ENCODE data around the gene P2RY13.

P2RY13 gene

GRCh38 chr3:151350656-151351055 lies 21.3 kb upstream of the P2RY13 start:
- Histone ChIP-seq H3K4me3 (ENCODE audit: low read depth, low read length) (no peak overlapping the region), H3K27ac (ENCODE audit: low read depth, low read length) (no peak overlapping the region), H3K27me3 (ENCODE audit: control insufficient read depth, insufficient read depth, low read length) (no peaks in the 10 kb centered on the region), H3K4me1 (ENCODE audit: control insufficient read depth, insufficient read depth, low read length) (peaks cover 36% of the 10 kb centered on the region), H3K9me3 (ENCODE audit: control insufficient read depth, insufficient read depth, low read length) (no peaks in the 10 kb centered on the region), H3K36me3 (ENCODE audit: control insufficient read depth, insufficient read depth, low read length) (no peaks in the 10 kb centered on the region; the same call in 1 of the 2 replicates), H3K9ac (ENCODE audit: low read depth, low read length) (no peak overlapping the region)

DNA sequence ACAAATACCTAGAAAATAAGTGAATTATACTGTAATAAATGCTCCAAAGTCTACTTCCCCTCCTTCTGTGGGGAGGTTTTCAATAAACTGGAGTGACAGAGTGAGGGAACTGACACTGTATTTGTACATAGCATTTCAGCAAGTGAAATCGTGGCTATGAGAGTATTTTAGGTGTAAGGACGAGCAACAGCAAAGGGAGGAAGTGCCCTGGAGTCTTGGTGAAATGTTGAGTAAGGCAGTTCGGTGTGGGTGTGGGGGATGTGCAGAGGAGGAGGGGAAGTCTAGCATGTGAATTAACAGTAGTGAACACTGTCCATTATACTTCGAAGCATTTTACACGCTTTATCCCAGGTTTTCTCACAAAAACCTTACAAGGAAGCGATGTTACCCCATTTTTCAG lies 18.1 kb upstream of the P2RY13 start:
- H3K9me3 ChIP-seq (ENCODE audit: control insufficient read depth, insufficient read depth, low read length), result no peaks in the 10 kb centered on the region
- H3K27me3 ChIP-seq (ENCODE audit: control insufficient read depth, insufficient read depth, low read length), result no peaks in the 10 kb centered on the region
- peaks cover 36% of the 10 kb centered on the region for H3K4me1 ChIP-seq (ENCODE audit: control insufficient read depth, insufficient read depth, low read length)
- no peak overlapping the region for H3K4me3 ChIP-seq (ENCODE audit: low read depth, low read length)
- no peak overlapping the region for H3K9ac ChIP-seq (ENCODE audit: low read depth, low read length)
- H3K36me3 ChIP-seq (ENCODE audit: control insufficient read depth, insufficient read depth, low read length), result no peaks in the 10 kb centered on the region
- H3K27ac ChIP-seq (ENCODE audit: low read depth, low read length), result no peak overlapping the region

DNA sequence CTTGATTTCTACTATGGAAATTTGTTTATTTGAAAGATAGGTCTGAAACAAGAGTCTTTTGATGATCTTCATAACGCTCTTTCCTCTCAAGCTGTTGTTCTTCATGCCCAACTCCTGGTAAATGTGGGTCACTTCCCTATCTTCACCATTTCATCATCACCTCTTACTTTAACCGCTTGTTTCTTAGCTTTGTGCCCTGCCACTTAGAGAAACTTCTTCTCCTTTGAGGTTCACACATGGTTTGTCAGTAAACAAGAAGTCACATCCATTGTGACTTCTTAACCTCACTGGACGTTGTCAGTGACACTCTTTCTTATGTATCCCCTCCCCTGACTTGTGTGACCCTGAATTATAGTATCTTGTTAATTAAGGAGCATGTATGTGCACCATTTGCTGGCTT lies 16.9 kb upstream of the P2RY13 start:
- no peak overlapping the region for H3K4me3 ChIP-seq (ENCODE audit: low read depth, low read length)
- no peaks in the 10 kb centered on the region for H3K36me3 ChIP-seq (ENCODE audit: control insufficient read depth, insufficient read depth, low read length)
- peaks cover 34% of the 10 kb centered on the region for H3K4me1 ChIP-seq (ENCODE audit: control insufficient read depth, insufficient read depth, low read length)
- no peaks in the 10 kb centered on the region for H3K27me3 ChIP-seq (ENCODE audit: control insufficient read depth, insufficient read depth, low read length)
- H3K9me3 ChIP-seq (ENCODE audit: control insufficient read depth, insufficient read depth, low read length), result no peaks in the 10 kb centered on the region
- H3K27ac ChIP-seq (ENCODE audit: low read depth, low read length), result no peak overlapping the region
- H3K9ac ChIP-seq (ENCODE audit: low read depth, low read length), result no peak overlapping the region

- no peak overlapping the region for H3K4me3 ChIP-seq (ENCODE audit: low read depth, low read length)
Observed at GRCh38 chr3:151345859-151346258, 16.5 kb upstream of the P2RY13 start.

DNA sequence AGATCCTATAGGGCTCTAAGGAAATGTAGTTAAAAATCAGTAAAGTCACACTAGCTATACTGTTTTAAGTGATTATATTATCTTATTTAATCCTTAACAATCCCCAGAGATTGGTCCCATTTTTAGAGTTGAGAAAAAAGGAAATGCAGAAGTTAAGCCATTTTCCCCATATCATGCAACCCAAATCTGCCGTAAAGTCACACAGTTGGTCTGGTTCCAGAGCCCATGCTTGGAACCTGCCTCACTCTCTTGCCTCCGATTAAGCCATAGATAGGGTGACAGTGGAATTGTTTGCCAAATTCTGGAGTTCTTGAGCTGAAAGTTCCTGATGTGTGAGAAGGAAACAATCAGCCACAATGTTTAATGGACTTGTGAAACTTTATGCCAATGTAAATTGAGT lies 2.3 kb upstream of the P2RY13 start:
- H3K4me1 ChIP-seq (ENCODE audit: control insufficient read depth, insufficient read depth, low read length), result peaks cover 7% of the 10 kb centered on the region
- H3K4me3 ChIP-seq (ENCODE audit: low read depth, low read length), result no peak overlapping the region
- H3K36me3 ChIP-seq (ENCODE audit: control insufficient read depth, insufficient read depth, low read length), result no peaks in the 10 kb centered on the region
- H3K9ac ChIP-seq (ENCODE audit: low read depth, low read length), result no peak overlapping the region
- no peak overlapping the region for H3K27ac ChIP-seq (ENCODE audit: low read depth, low read length)
- no peaks in the 10 kb centered on the region for H3K27me3 ChIP-seq (ENCODE audit: control insufficient read depth, insufficient read depth, low read length)
- H3K9me3 ChIP-seq (ENCODE audit: control insufficient read depth, insufficient read depth, low read length), result no peaks in the 10 kb centered on the region

More at GRCh38 chr3:151345859-151346258, 16.5 kb upstream of the P2RY13 start:
- no peaks in the 10 kb centered on the region for H3K9me3 ChIP-seq (ENCODE audit: control insufficient read depth, insufficient read depth, low read length)
- no peaks in the 10 kb centered on the region for H3K36me3 ChIP-seq (ENCODE audit: control insufficient read depth, insufficient read depth, low read length)
- no peaks in the 10 kb centered on the region for H3K27me3 ChIP-seq (ENCODE audit: control insufficient read depth, insufficient read depth, low read length)
- peaks cover 30% of the 10 kb centered on the region for H3K4me1 ChIP-seq (ENCODE audit: control insufficient read depth, insufficient read depth, low read length)
- H3K9ac ChIP-seq (ENCODE audit: low read depth, low read length), result no peak overlapping the region
- no peak overlapping the region for H3K27ac ChIP-seq (ENCODE audit: low read depth, low read length)

DNA sequence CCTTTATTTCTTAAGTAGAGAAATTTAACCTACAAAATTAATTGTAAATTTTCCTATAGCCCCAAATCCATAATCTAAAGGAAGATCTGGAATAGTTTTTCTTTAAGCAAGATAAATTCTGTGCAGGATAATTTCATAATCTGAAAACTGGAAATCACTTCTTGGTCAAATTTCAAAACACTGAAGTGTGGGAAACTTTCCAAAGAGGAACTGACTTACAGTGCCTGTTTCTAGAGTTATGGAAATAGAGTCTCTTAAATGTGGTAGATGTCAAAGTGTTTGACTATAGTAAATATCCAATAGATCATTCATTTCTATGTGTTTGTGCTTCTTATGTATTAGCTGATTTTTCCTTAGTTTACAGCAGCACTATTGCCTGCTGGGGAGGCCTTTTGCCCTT lies 1.6 kb upstream of the P2RY13 start:
- Histone ChIP-seq H3K36me3 (ENCODE audit: control insufficient read depth, insufficient read depth, low read length) (no peaks in the 10 kb centered on the region), H3K27me3 (ENCODE audit: control insufficient read depth, insufficient read depth, low read length) (no peaks in the 10 kb centered on the region), H3K9me3 (ENCODE audit: control insufficient read depth, insufficient read depth, low read length) (no peaks in the 10 kb centered on the region), H3K4me3 (ENCODE audit: low read depth, low read length) (no peak overlapping the region), H3K9ac (ENCODE audit: low read depth, low read length) (no peak overlapping the region), H3K27ac (ENCODE audit: low read depth, low read length) (no peak overlapping the region), H3K4me1 (ENCODE audit: control insufficient read depth, insufficient read depth, low read length) (peaks cover 7% of the 10 kb centered on the region)

DNA sequence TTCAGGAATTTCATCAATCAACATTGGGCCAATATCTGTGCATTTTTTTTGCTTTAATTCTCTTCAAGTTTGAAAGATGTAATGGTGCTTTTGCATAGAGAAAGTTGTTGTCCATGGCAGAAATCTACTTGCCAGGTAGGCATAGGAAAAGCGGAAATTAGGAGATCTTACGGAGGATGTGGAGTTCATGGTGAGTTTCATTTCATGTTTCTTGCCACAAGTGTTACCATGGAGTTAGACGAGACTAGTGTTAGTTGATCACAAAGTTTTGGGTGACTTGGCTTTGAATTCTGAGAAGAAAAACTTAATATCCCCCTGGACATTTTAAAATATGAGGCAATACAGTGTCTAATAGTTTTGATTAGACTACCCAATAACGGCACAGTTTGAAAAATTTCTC lies 1.0 kb upstream of the P2RY13 start:
- H3K4me1 ChIP-seq (ENCODE audit: control insufficient read depth, insufficient read depth, low read length), result peaks cover 7% of the 10 kb centered on the region
- no peaks in the 10 kb centered on the region for H3K27me3 ChIP-seq (ENCODE audit: control insufficient read depth, insufficient read depth, low read length)
- H3K27ac ChIP-seq (ENCODE audit: low read depth, low read length), result no peak overlapping the region
- no peaks in the 10 kb centered on the region for H3K9me3 ChIP-seq (ENCODE audit: control insufficient read depth, insufficient read depth, low read length)
- no peak overlapping the region for H3K4me3 ChIP-seq (ENCODE audit: low read depth, low read length)
- H3K9ac ChIP-seq (ENCODE audit: low read depth, low read length), result no peak overlapping the region
- H3K36me3 ChIP-seq (ENCODE audit: control insufficient read depth, insufficient read depth, low read length), result no peaks in the 10 kb centered on the region

DNA sequence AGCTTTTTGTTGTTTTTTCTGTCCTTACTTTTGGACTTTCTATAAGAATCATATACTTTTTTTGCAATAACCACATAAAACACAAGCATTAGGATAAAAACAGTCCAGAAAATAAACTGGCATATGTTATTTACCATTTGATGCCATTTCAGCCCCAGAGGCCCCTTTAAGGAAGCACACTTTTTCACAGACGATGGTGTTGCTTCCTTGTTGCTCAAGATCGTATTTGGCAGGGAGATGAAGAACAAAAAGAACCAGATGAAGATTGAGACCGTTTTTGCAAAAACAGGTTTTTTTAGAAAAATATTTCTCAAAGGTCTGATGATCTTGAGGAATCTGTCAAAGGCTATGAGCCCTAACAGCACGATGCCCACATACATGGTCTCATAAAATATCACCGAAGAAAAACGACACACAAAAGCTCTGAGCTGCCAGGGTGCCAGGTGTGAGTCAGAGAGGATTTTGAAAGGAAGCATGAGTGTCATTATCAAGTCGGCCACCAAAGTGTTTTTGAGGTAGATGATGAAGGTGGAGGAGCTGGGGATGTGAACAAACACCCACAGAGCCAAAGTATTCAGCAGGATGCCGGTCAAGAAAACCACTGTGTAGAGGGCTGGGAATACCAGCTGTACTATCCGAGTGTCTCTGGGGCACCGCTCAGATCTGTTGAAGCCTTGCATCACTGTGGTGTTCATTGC lies 902 bp downstream of the P2RY13 start:
- peaks cover 7% of the 10 kb centered on the region for H3K4me1 ChIP-seq (ENCODE audit: control insufficient read depth, insufficient read depth, low read length)
- H3K4me3 ChIP-seq (ENCODE audit: low read depth, low read length), result no peak overlapping the region
- H3K27ac ChIP-seq (ENCODE audit: low read depth, low read length), result no peak overlapping the region
- H3K9ac ChIP-seq (ENCODE audit: low read depth, low read length), result no peak overlapping the region
- no peaks in the 10 kb centered on the region for H3K36me3 ChIP-seq (ENCODE audit: control insufficient read depth, insufficient read depth, low read length)
- H3K9me3 ChIP-seq (ENCODE audit: control insufficient read depth, insufficient read depth, low read length), result no peaks in the 10 kb centered on the region
- no peaks in the 10 kb centered on the region for H3K27me3 ChIP-seq (ENCODE audit: control insufficient read depth, insufficient read depth, low read length)

DNA sequence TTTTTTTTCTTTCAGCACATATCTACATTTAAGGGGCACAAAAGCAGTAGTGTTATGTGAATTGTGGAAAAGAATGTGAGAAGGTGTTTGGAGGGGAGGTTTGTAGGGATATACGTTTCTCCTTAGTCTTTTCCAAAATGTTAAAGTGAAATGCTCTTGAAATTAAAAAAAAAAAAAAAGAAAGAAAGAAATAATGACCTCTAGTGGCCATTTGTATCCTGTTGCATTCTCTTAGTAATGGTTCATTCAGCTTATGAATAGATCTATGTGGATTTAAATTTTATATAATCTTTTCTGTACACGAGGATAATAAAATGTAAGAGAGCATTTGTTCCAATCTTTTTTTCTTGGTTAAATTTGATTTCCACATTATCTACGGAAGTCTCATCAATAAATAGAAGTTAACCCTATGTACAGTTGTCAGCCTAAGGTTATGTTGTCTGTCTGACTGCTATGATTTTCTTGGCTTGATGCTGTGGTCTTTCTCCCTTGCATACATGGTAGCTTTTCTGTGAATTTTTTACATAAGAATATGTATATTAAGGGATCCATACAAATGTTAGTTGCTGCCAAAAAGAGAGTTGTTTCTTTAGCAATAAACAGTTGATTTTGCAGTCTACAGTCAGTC lies 1.7 kb downstream of the P2RY13 start:
- Histone ChIP-seq H3K9ac (ENCODE audit: low read depth, low read length) (no peak overlapping the region), H3K4me1 (ENCODE audit: control insufficient read depth, insufficient read depth, low read length) (peaks cover 7% of the 10 kb centered on the region), H3K27me3 (ENCODE audit: control insufficient read depth, insufficient read depth, low read length) (no peaks in the 10 kb centered on the region), H3K36me3 (ENCODE audit: control insufficient read depth, insufficient read depth, low read length) (no peaks in the 10 kb centered on the region), H3K4me3 (ENCODE audit: low read depth, low read length) (no peak overlapping the region), H3K27ac (ENCODE audit: low read depth, low read length) (no peak overlapping the region), H3K9me3 (ENCODE audit: control insufficient read depth, insufficient read depth, low read length) (no peaks in the 10 kb centered on the region)

GRCh38 chr3:151322511-151322910 lies 6.8 kb downstream of the P2RY13 start:
- H3K27me3 ChIP-seq (ENCODE audit: control insufficient read depth, insufficient read depth, low read length), result no peaks in the 10 kb centered on the region
- H3K4me1 ChIP-seq (ENCODE audit: control insufficient read depth, insufficient read depth, low read length), result peaks cover 20% of the 10 kb centered on the region
- H3K4me3 ChIP-seq (ENCODE audit: low read depth, low read length), result no peak overlapping the region
- H3K9ac ChIP-seq (ENCODE audit: low read depth, low read length), result no peak overlapping the region
- H3K27ac ChIP-seq (ENCODE audit: low read depth, low read length), result no peak overlapping the region
- no peaks in the 10 kb centered on the region for H3K9me3 ChIP-seq (ENCODE audit: control insufficient read depth, insufficient read depth, low read length)
- no peaks in the 10 kb centered on the region for H3K36me3 ChIP-seq (ENCODE audit: control insufficient read depth, insufficient read depth, low read length)

DNA sequence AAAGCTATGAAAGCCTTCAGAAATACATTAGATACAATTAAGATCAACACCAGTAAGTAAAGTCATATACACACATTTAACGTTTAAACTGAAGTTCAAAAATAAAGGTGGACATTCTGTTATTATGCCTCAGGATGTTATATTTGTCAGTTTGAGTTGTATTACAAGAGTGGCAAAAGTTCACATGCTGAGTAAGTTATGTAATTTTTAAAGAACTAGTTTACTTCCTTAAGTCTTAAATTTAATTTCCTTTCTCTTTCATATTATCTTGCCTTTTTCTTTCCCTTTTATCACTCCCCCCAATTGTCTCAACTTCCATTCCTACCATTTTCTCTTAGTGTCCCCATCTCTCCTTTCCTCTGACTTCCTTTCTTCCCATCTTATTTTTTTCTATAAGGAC lies 7.8 kb downstream of the P2RY13 start:
- H3K36me3 ChIP-seq (ENCODE audit: control insufficient read depth, insufficient read depth, low read length), result no peaks in the 10 kb centered on the region
- peaks cover 22% of the 10 kb centered on the region for H3K4me1 ChIP-seq (ENCODE audit: control insufficient read depth, insufficient read depth, low read length)
- H3K4me3 ChIP-seq (ENCODE audit: low read depth, low read length), result no peak overlapping the region
- H3K27me3 ChIP-seq (ENCODE audit: control insufficient read depth, insufficient read depth, low read length), result no peaks in the 10 kb centered on the region
- no peak overlapping the region for H3K9ac ChIP-seq (ENCODE audit: low read depth, low read length)
- H3K9me3 ChIP-seq (ENCODE audit: control insufficient read depth, insufficient read depth, low read length), result no peaks in the 10 kb centered on the region
- no peak overlapping the region for H3K27ac ChIP-seq (ENCODE audit: low read depth, low read length)

Measured in HUES48 (cell line).